MV-4-11 (cell line): ENCODE data around the gene PCGF3.
"Not testable (repeated sequence)": the region's sequence is repeated elsewhere in the genome, so short reads cannot be mapped to it uniquely, and the experiment has no call there.

Source experiments
- DNase-seq: peaks from one replicate; lab custom pipeline; 2025; lab: John Stamatoyannopoulos, UW

PCGF3 gene

GRCh38 chr4:704198-704891 is 1.3 kb upstream of the PCGF3 start:
- no peak for DNase-seq

GRCh38 chr4:704971-705277 is 708 bp upstream of the PCGF3 start:
- DNase-seq = no peak

- not testable (repeated sequence) for DNase-seq
Observed at GRCh38 chr4:706083-706633, 526 bp downstream of the PCGF3 start.

- no peak for DNase-seq
Observed at GRCh38 chr4:706834-707598, 1.4 kb downstream of the PCGF3 start.

GRCh38 chr4:707929-708630 is 2.4 kb downstream of the PCGF3 start:
- no peak for DNase-seq

GRCh38 chr4:708631-708933 is 3.0 kb downstream of the PCGF3 start:
- DNase-seq = no peak

- no peak for DNase-seq
Observed at GRCh38 chr4:709348-709747, 3.7 kb downstream of the PCGF3 start.

GRCh38 chr4:710116-710515 is 4.5 kb downstream of the PCGF3 start:
- DNase-seq = no peak

GRCh38 chr4:710916-711315 is 5.3 kb downstream of the PCGF3 start:
- DNase-seq = no peak

- no peak for DNase-seq
Observed at GRCh38 chr4:712093-712492, 6.5 kb downstream of the PCGF3 start.

- no peak for DNase-seq
Observed at GRCh38 chr4:712916-713632, 7.4 kb downstream of the PCGF3 start.

- DNase-seq = no peak
Observed at GRCh38 chr4:714087-714486, 8.5 kb downstream of the PCGF3 start.

- DNase-seq = no peak
Observed at GRCh38 chr4:717601-718320, 12.1 kb downstream of the PCGF3 start.

- no peak for DNase-seq
Observed at GRCh38 chr4:718460-718859, 12.8 kb downstream of the PCGF3 start.

- no peak for DNase-seq
Observed at GRCh38 chr4:720111-720860, 14.7 kb downstream of the PCGF3 start.

GRCh38 chr4:721261-722168 is 15.9 kb downstream of the PCGF3 start:
- DNase-seq = no peak

GRCh38 chr4:722169-722725 is 16.6 kb downstream of the PCGF3 start:
- DNase-seq = peak; percentile 18

GRCh38 chr4:722851-723360 is 17.3 kb downstream of the PCGF3 start:
- DNase-seq = no peak

- DNase-seq = no peak
Observed at GRCh38 chr4:723751-724530, 18.3 kb downstream of the PCGF3 start.
